A549 (cell line): ENCODE results near the gene CS.

Experiments
- CHD2 ChIP-seq: fragments of 150-350 bp; IDR thresholded peaks from 2 replicates; pipeline ENCODE4 v1.6.1; 2014; ENCODE audit warnings: low read length; ENCODE audit not compliant: partially characterized antibody
- EHMT2 ChIP-seq: fragments of 200-600 bp; sonication (generic); IDR thresholded peaks from 2 replicates; pipeline ENCODE4 v1.6.1; 2016; ENCODE audit warnings: antibody characterized with exemption, low read depth, mild to moderate bottlenecking, moderate library complexity
- EP300 ChIP-seq, 2 experiments: fragments of >200 bp; sonication (Bioruptor Twin); formaldehyde crosslinking; IDR thresholded peaks; 2 replicates in 1 of 2; 3 replicates in 1 of 2; pipeline ENCODE4 v1.6.1; 2016 to 2017
- JUN ChIP-seq, 2 experiments: fragments of >200 bp; sonication (Bioruptor Twin); formaldehyde crosslinking; IDR thresholded peaks; 2 replicates in 1 of 2; 3 replicates in 1 of 2; pipeline ENCODE4 v1.6.1; 2016 to 2017
- POLR2A ChIP-seq: IDR thresholded peaks from 2 replicates; pipeline ENCODE4 v1.6.1; 2012; ENCODE audit warnings: mild to moderate bottlenecking, low read length
- RAD21 ChIP-seq, 2 experiments: fragments of >200 bp in 1 of 2; sonication (Bioruptor Twin) in 1 of 2; formaldehyde crosslinking in 1 of 2; IDR thresholded peaks in 1 of 2; conservative IDR thresholded peaks in 1 of 2; 2 replicates in 1 of 2; 3 replicates in 1 of 2; pipeline ENCODE4 v1.6.1; 2012 to 2018; ENCODE audit warnings: inconsistent platforms in 1 of 2
- RARB ChIP-seq: fragments of 250-450 bp; sonication (Bioruptor Pico); IDR thresholded peaks from 2 replicates; pipeline ENCODE4 v1.8.0; 2021; ENCODE audit warnings: mild to moderate bottlenecking, moderate library complexity
- RCOR1 ChIP-seq: fragments of 150-350 bp; IDR thresholded peaks from 2 replicates; pipeline ENCODE4 v1.6.1; 2014; ENCODE audit warnings: antibody characterized with exemption, low read length, low read depth
- ZSCAN20 ChIP-seq: fragments of 250-450 bp; sonication (Bioruptor Pico); IDR thresholded peaks from 2 replicates; pipeline ENCODE4 v1.8.0; 2022; ENCODE audit warnings: mild to moderate bottlenecking, moderate library complexity
- TF ChIP-seq, protein P1 (sequence below): fragments of >200 bp; sonication (Bioruptor Twin); formaldehyde crosslinking; IDR thresholded peaks from 3 replicates; pipeline ENCODE4 v1.5.1; 2016
- TF ChIP-seq, protein P2 (sequence below): IDR thresholded peaks from 2 replicates; pipeline ENCODE4 v1.6.1; 2012
- TF ChIP-seq, protein P3 (sequence below): fragments of 150-350 bp; IDR thresholded peaks from 2 replicates; pipeline ENCODE4 v1.6.1; 2014; ENCODE audit warnings: low read depth, mild to moderate bottlenecking, low read length
- TF ChIP-seq, protein P4 (sequence below): fragments of 200-600 bp; sonication (generic); IDR thresholded peaks from 2 replicates; pipeline ENCODE4 v1.6.1; 2016; ENCODE audit warnings: antibody characterized with exemption, mild to moderate bottlenecking, moderate library complexity

DNA sequence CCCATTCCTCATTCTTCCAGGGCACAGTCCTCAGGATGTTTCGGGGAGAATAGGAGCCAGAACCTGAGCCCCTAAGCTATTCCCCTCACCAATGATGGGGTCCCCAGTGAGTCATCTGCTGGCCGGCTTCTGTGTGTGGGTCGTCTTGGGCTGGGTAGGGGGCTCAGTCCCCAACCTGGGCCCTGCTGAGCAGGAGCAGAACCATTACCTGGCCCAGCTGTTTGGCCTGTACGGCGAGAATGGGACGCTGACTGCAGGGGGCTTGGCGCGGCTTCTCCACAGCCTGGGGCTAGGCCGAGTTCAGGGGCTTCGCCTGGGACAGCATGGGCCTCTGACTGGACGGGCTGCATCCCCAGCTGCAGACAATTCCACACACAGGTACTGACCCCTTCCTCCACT, 68.9 kb downstream of the CS start:
- TF ChIP-seq JUN (IDR thresholded peaks at IDR 0.05) (no peak), POLR2A (no peak), EHMT2 (no peak), ZSCAN20 (CRISPR knock-in tag) (no peak), RAD21 (conservative IDR thresholded peaks at IDR 0.05 in 1 of 2, IDR thresholded peaks at IDR 0.05 in 1 of 2) (no peak), EP300 (IDR thresholded peaks at IDR 0.05) (no peak), RARB (CRISPR knock-in tag) (no peak), RCOR1 (no peak), CHD2 (no peak)
- TF ChIP-seq, protein P1, sequence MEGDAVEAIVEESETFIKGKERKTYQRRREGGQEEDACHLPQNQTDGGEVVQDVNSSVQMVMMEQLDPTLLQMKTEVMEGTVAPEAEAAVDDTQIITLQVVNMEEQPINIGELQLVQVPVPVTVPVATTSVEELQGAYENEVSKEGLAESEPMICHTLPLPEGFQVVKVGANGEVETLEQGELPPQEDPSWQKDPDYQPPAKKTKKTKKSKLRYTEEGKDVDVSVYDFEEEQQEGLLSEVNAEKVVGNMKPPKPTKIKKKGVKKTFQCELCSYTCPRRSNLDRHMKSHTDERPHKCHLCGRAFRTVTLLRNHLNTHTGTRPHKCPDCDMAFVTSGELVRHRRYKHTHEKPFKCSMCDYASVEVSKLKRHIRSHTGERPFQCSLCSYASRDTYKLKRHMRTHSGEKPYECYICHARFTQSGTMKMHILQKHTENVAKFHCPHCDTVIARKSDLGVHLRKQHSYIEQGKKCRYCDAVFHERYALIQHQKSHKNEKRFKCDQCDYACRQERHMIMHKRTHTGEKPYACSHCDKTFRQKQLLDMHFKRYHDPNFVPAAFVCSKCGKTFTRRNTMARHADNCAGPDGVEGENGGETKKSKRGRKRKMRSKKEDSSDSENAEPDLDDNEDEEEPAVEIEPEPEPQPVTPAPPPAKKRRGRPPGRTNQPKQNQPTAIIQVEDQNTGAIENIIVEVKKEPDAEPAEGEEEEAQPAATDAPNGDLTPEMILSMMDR = no peak
- TF ChIP-seq, protein P2, sequence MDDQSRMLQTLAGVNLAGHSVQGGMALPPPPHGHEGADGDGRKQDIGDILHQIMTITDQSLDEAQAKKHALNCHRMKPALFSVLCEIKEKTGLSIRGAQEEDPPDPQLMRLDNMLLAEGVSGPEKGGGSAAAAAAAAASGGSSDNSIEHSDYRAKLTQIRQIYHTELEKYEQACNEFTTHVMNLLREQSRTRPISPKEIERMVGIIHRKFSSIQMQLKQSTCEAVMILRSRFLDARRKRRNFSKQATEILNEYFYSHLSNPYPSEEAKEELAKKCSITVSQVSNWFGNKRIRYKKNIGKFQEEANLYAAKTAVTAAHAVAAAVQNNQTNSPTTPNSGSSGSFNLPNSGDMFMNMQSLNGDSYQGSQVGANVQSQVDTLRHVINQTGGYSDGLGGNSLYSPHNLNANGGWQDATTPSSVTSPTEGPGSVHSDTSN = no peak
- TF ChIP-seq, protein P3, sequence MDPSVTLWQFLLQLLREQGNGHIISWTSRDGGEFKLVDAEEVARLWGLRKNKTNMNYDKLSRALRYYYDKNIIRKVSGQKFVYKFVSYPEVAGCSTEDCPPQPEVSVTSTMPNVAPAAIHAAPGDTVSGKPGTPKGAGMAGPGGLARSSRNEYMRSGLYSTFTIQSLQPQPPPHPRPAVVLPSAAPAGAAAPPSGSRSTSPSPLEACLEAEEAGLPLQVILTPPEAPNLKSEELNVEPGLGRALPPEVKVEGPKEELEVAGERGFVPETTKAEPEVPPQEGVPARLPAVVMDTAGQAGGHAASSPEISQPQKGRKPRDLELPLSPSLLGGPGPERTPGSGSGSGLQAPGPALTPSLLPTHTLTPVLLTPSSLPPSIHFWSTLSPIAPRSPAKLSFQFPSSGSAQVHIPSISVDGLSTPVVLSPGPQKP = no peak
- TF ChIP-seq, protein P4, sequence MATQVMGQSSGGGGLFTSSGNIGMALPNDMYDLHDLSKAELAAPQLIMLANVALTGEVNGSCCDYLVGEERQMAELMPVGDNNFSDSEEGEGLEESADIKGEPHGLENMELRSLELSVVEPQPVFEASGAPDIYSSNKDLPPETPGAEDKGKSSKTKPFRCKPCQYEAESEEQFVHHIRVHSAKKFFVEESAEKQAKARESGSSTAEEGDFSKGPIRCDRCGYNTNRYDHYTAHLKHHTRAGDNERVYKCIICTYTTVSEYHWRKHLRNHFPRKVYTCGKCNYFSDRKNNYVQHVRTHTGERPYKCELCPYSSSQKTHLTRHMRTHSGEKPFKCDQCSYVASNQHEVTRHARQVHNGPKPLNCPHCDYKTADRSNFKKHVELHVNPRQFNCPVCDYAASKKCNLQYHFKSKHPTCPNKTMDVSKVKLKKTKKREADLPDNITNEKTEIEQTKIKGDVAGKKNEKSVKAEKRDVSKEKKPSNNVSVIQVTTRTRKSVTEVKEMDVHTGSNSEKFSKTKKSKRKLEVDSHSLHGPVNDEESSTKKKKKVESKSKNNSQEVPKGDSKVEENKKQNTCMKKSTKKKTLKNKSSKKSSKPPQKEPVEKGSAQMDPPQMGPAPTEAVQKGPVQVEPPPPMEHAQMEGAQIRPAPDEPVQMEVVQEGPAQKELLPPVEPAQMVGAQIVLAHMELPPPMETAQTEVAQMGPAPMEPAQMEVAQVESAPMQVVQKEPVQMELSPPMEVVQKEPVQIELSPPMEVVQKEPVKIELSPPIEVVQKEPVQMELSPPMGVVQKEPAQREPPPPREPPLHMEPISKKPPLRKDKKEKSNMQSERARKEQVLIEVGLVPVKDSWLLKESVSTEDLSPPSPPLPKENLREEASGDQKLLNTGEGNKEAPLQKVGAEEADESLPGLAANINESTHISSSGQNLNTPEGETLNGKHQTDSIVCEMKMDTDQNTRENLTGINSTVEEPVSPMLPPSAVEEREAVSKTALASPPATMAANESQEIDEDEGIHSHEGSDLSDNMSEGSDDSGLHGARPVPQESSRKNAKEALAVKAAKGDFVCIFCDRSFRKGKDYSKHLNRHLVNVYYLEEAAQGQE = no peak
